Small intestine (tissue), 7 donors: ENCODE results near the gene MAGEA2. TPM values are rescaled to one million over a fixed set of nuclear protein-coding genes. Genes with fewer than 3 reads are reported as not detected.
"Not testable (repeated sequence)": the region's sequence is repeated elsewhere in the genome, so short reads cannot be mapped to it uniquely, and the experiment has no call there.

Experiments used
- DNase-seq, 2 donors: peaks; one replicate each; pipeline versions ENCODE4 v3.0.0 to v3.0.0-alpha.2; 2013
- FAIRE-seq: peaks from 2 replicates; lab custom pipeline; 2012; peaks lifted over from hg19 to GRCh38; lab: Jason Lieb, UNC
- H3K27ac ChIP-seq, 3 donors: one replicate each; pipeline ENCODE4 v1.5.1; 2013; ENCODE audit warnings: low read length in 2 of 3, mild to moderate bottlenecking in 2 of 3, control low read depth in 1 of 3, inconsistent platforms in 1 of 3, low read depth in 1 of 3, moderate library complexity in 1 of 3
- H3K27me3 ChIP-seq, 3 donors: one replicate each; pipeline ENCODE4 v1.6.1; 2013; ENCODE audit warnings: low read length in 3 of 3, inconsistent platforms in 1 of 3; ENCODE audit not compliant: control insufficient read depth in 3 of 3, insufficient read depth in 3 of 3
- H3K36me3 ChIP-seq, 3 donors: one replicate each; pipeline ENCODE4 v1.6.1; 2013; ENCODE audit warnings: low read length in 3 of 3, inconsistent platforms in 1 of 3, low read depth in 1 of 3, mild to moderate bottlenecking in 1 of 3, moderate library complexity in 1 of 3; ENCODE audit not compliant: control insufficient read depth in 3 of 3, insufficient read depth in 2 of 3
- H3K4me1 ChIP-seq, 3 donors: one replicate each; pipeline ENCODE4 v1.6.1; 2013; ENCODE audit warnings: low read length in 2 of 3, inconsistent platforms in 1 of 3, low read depth in 1 of 3, mild to moderate bottlenecking in 1 of 3, moderate library complexity in 1 of 3; ENCODE audit not compliant: control insufficient read depth in 3 of 3, insufficient read depth in 2 of 3
- H3K4me3 ChIP-seq, 3 donors: one replicate each; pipeline ENCODE4 v1.5.1; 2013; ENCODE audit warnings: low read length in 3 of 3, control low read depth in 1 of 3, inconsistent platforms in 1 of 3, low read depth in 1 of 3, mild to moderate bottlenecking in 1 of 3, moderate library complexity in 1 of 3
- H3K9me3 ChIP-seq, 2 donors: one replicate each; pipeline ENCODE4 v1.6.1; 2013; ENCODE audit warnings: low read depth in 1 of 2, low read length in 1 of 2; ENCODE audit not compliant: control insufficient read depth in 2 of 2, insufficient read depth in 1 of 2
- WGBS, 3 donors: extraction: QIAGEN DNeasy Blood & Tissue Kit; methylation state at CpG; one replicate each; pipeline ENCODE4 v1.1.7; 2013; 5-methylcytosine and 5-hydroxymethylcytosine counted together
- polyA plus RNA-seq, 4 donors: library from polyadenylated mRNA; stranded (reverse) in 3 of 4; unstranded in 1 of 4; fragments of 200-250 nt in 3 of 4; fragments of 120-200 nt in 1 of 4; gene quantifications; one replicate each; pipeline versions ENCODE4 v1.2.1 to v1.2.3, GENCODE V29; 2013
- donor health status: healthy with polysubstance abuse.
- donor health status: control.
- donor health status: control.
- donor health status: Bipolar disorder and iron deficiency.
- donor health status: healthy.

MAGEA2 gene
- polyA plus RNA-seq, 4 donors = not detected

- H3K9me3 ChIP-seq, H3K36me3 ChIP-seq, H3K27me3 ChIP-seq, DNase-seq, H3K4me3 ChIP-seq, H3K27ac ChIP-seq, H3K4me1 ChIP-seq, FAIRE-seq: not testable (repeated sequence)
- WGBS, 3 donors = no CpG with 5 or more reads among the region's 35 CpGs
Measured at GRCh38 chrX:152713815-152714787, 39.5 kb downstream of the MAGEA2 start, which contains the start of gene MAGEA2B. MAGEA2B (plus strand) TSS chrX:152714628; CDS start chrX:152717107, 2,479 bp downstream.

GRCh38 chrX:152713195-152713594, 40.4 kb downstream of the MAGEA2 start:
- FAIRE-seq = peak; percentile 62

DNA sequence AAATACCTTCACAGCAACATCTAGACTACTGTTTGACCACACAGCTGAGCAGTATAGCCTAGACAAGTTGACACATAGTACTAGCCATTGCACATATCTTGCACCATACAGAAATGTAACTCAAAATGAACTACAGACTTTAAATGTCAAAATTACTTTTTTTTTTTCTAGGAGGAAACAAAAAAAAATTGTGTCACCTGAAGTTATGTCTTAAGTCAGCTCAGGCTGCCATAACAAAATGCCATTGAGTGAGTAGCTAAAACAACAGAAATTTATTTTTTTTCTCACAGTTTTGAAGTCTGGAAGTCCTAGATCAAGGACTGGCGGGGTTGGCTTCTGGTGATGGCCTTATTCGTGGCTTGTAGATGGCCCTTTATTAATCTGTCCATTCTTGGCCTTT, 44.5 kb downstream of the MAGEA2 start, which contains the start of gene CSAG2:
TSS of gene CSAG2 (minus strand) at position 101 of the 400 bp plus-strand sequence. CDS start 161 bp downstream, outside the sequence.
- not testable (repeated sequence) for H3K9me3 ChIP-seq, H3K36me3 ChIP-seq, DNase-seq, H3K4me1 ChIP-seq, H3K4me3 ChIP-seq, H3K27ac ChIP-seq, H3K27me3 ChIP-seq, FAIRE-seq
- no CpG with 5 or more reads among the region's 2 CpGs for WGBS, 3 donors

More at GRCh38 chrX:152713195-152713594, 40.4 kb downstream of the MAGEA2 start:
- DNase-seq, H3K4me3 ChIP-seq, H3K36me3 ChIP-seq, H3K27me3 ChIP-seq, H3K27ac ChIP-seq, H3K4me1 ChIP-seq, H3K9me3 ChIP-seq: not testable (repeated sequence)
- WGBS, 3 donors = no CpG with 5 or more reads among the region's 5 CpGs

- not testable (repeated sequence) for H3K9me3 ChIP-seq, H3K27ac ChIP-seq, H3K4me1 ChIP-seq, H3K36me3 ChIP-seq, FAIRE-seq, DNase-seq, H3K4me3 ChIP-seq, H3K27me3 ChIP-seq
- WGBS, 3 donors = 81 to 89% (median 84%) methylated on average over 2 to 4 of the region's 7 CpGs
Measured at GRCh38 chrX:152706500-152706899, 47.1 kb downstream of the MAGEA2 start.

- not testable (repeated sequence) for H3K4me1 ChIP-seq, H3K9me3 ChIP-seq, H3K27me3 ChIP-seq, FAIRE-seq, H3K4me3 ChIP-seq, H3K36me3 ChIP-seq, H3K27ac ChIP-seq, DNase-seq
- 73 to 97% (median 95%) methylated on average over 4 of the region's 5 CpGs for WGBS, 3 donors
Measured at GRCh38 chrX:152700390-152700789, 53.3 kb downstream of the MAGEA2 start.

Other genes starting within 250 kb of the MAGEA2 start
- 1 to 10 TPM in 1 of 4 donors, under 1 TPM in 1, not detected in 2; 0.09 to 1.1 TPM for gene GABRQ, start 115.9 kb downstream of the MAGEA2 start, polyA plus RNA-seq
- gene MAGEA3, start 55.0 kb downstream of the MAGEA2 start, polyA plus RNA-seq = not detected
- gene CSAG2, start 44.6 kb downstream of the MAGEA2 start, polyA plus RNA-seq = not detected
- not detected for gene MAGEA2B, start 39.2 kb downstream of the MAGEA2 start, polyA plus RNA-seq
- gene CSAG1, start 20.1 kb downstream of the MAGEA2 start, polyA plus RNA-seq = not detected
- gene MAGEA12, start 20.1 kb downstream of the MAGEA2 start, polyA plus RNA-seq = not detected
- under 1 TPM in 1 of 4 donors, not detected in 3; 0.12 TPM for gene CSAG3, start 5.4 kb upstream of the MAGEA2 start, polyA plus RNA-seq
- gene MAGEA6, start 15.8 kb upstream of the MAGEA2 start, polyA plus RNA-seq = not detected
- gene CETN2, start 76.9 kb upstream of the MAGEA2 start, polyA plus RNA-seq = 10 to 100 TPM; 11.1 to 29.1 (median 20.3) TPM
- 10 to 100 TPM; 13.8 to 28.4 (median 19.9) TPM for gene NSDHL, start 77.2 kb upstream of the MAGEA2 start, polyA plus RNA-seq
- gene ZNF185, start 144.2 kb upstream of the MAGEA2 start, polyA plus RNA-seq = 1 to 10 TPM in 3 of 4 donors, under 1 TPM in 1; 0.45 to 1.8 (median 1.2) TPM
- under 1 TPM in 2 of 4 donors, not detected in 2; 0.07 to 0.56 TPM for gene PNMA5, start 240.3 kb upstream of the MAGEA2 start, polyA plus RNA-seq